ENCODE data around the gene NRP2.

The NRP2 gene

GRCh38 chr2:205713086-205713485, 30.8 kb downstream of the NRP2 start:
- no peak for TF ChIP-seq CTCF (IDR thresholded peaks at IDR 0.05; ENCODE audit: low read depth, low read length)
- H3K4me3 ChIP-seq (replicated peaks in 1 of 2; ENCODE audit: low read depth in 2 of 2, low read length in 2 of 2): no peak overlapping the region
- DNase-seq (ENCODE audit: low read depth in 2 of 2): peak; percentile 38 to 71

- DNase-seq (ENCODE audit: low read depth in 2 of 2): peak; percentile 19 to 73
- TF ChIP-seq CTCF (IDR thresholded peaks at IDR 0.05; ENCODE audit: low read depth, low read length): no peak
- no peak overlapping the region for H3K4me3 ChIP-seq (replicated peaks in 1 of 2; ENCODE audit: low read depth in 2 of 2, low read length in 2 of 2)
These were observed 31.9 kb downstream of the NRP2 start for GRCh38 chr2:205714058-205714776.

DNA sequence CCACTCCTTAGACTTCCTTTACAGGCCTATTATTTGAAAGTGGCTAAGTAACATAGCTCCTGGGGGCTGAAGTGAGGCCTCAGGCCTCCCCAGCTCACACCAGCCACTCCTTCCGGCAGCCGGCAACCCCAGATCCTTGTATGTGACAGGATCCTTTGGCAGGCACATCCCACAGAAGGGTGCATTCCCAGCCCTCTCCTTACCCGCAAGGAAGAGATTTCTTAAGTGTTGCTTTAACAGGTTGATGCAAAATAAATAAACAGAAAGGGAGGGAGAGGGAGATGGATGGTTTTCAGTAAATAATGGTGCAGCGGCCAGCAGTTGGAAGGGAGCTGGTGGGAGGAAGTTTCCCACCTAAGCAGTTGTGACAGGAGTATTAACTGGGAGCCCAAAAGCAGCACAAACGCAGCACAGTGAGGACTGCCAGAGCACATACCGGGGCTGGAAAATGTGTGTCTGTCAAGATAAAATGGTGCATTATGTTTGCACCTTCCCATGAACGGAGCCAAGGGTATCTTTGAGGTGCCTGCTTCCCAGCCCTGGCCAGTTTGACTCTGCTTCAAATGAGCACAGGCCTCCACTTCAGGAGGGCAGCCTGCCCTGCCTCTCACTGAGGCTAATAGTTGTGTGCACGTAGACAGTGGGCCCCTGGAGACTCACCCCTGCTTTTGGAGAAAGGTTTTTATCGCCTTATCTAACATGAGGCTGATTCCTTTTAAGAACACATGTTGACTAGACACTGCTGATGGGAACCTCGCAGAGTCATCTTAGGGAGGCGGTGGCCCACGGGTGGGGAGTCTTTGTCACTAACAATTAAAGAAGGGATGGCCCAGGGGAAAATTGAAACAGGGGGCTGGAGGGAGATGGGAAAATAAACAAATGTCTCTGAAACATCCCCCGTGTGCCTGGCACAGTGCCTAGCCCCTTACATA, 32.8 kb downstream of the NRP2 start:
- H3K4me3 ChIP-seq (replicated peaks in 1 of 2; ENCODE audit: low read depth in 2 of 2, low read length in 2 of 2): no peak overlapping the region
- no peak for TF ChIP-seq CTCF (IDR thresholded peaks at IDR 0.05; ENCODE audit: low read depth, low read length)
- DNase-seq (ENCODE audit: low read depth in 2 of 2): no peak

DNA sequence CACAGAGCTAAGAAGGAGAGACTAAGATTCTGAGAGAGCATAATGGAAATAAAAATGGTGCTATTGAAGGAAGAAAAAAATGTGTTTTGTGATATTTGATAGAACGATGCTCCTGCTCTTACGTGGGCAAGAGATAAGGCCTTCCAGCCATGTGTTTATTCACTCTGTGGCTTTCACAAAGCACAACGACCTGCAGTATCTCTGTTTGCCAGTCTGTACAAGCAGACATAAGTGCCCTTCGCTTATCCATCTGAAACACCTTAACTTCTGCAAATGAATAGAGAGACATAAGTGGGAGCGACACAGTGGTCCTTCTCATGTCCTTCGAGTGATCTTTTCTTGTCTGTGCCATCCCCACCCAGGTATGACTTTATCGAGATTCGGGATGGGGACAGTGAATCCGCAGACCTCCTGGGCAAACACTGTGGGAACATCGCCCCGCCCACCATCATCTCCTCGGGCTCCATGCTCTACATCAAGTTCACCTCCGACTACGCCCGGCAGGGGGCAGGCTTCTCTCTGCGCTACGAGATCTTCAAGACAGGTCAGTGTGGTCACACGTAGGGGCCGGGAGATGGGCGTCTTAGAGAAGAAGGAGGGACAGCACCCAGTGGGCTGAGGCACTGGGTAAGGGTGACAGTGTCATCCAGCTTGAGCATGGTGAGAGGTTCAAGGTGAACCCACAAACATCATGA, 33.7 kb downstream of the NRP2 start:
- H3K4me3 ChIP-seq (replicated peaks in 1 of 2; ENCODE audit: low read depth in 2 of 2, low read length in 2 of 2): no peak overlapping the region
- DNase-seq (ENCODE audit: low read depth in 2 of 2): peak in 1 of 2 donors; percentile 41
- peak; percentile 31 for TF ChIP-seq CTCF (IDR thresholded peaks at IDR 0.05; ENCODE audit: low read depth, low read length)

GRCh38 chr2:205717175-205717846, 35.0 kb downstream of the NRP2 start:
- H3K4me3 ChIP-seq (replicated peaks in 1 of 2; ENCODE audit: low read depth in 2 of 2, low read length in 2 of 2): no peak overlapping the region
- DNase-seq (ENCODE audit: low read depth in 2 of 2): no peak
- TF ChIP-seq CTCF (IDR thresholded peaks at IDR 0.05; ENCODE audit: low read depth, low read length): no peak

GRCh38 chr2:205717999-205718398, 35.7 kb downstream of the NRP2 start:
- no peak overlapping the region for H3K4me3 ChIP-seq (replicated peaks in 1 of 2; ENCODE audit: low read depth in 2 of 2, low read length in 2 of 2)
- no peak for TF ChIP-seq CTCF (IDR thresholded peaks at IDR 0.05; ENCODE audit: low read depth, low read length)
- DNase-seq (ENCODE audit: low read depth in 2 of 2): peak in 1 of 2 donors; percentile 50

All from cardiac fibroblast (primary cell).